GM21390 (cell line): ENCODE data around the gene NLGN2.

Experiments used
- ATAC-seq: cut with Tn5 transposase; IDR thresholded peaks from one replicate; pipeline ENCODE4 v1.9.1; 2021; ENCODE audit not compliant: unreplicated experiment

Gene NLGN2

GRCh38 chr17:7391307-7391706, 16.3 kb upstream of the NLGN2 start:
- no peak for ATAC-seq

GRCh38 chr17:7392696-7393612, 14.7 kb upstream of the NLGN2 start:
- no peak for ATAC-seq

- peak; percentile 32 for ATAC-seq
These were observed 13.8 kb upstream of the NLGN2 start for GRCh38 chr17:7393613-7394451.

- ATAC-seq: peak; percentile 83
These were observed 13.0 kb upstream of the NLGN2 start, which contains the start of gene PLSCR3 for GRCh38 chr17:7394452-7395191. TSS of gene PLSCR3 (minus strand) at chr17:7394525. CDS start at chr17:7394110, 415 bp downstream.

- no peak for ATAC-seq
These were observed 11.5 kb upstream of the NLGN2 start for GRCh38 chr17:7396147-7396546.

GRCh38 chr17:7398612-7399011, 9.0 kb upstream of the NLGN2 start:
- no peak for ATAC-seq

GRCh38 chr17:7403043-7403726, 4.5 kb upstream of the NLGN2 start:
- no peak for ATAC-seq

- ATAC-seq: no peak
These were observed 4.0 kb upstream of the NLGN2 start for GRCh38 chr17:7403727-7403976.

- ATAC-seq: peak; percentile 92
These were observed 3.5 kb upstream of the NLGN2 start, which contains the start of gene TMEM256 for GRCh38 chr17:7403977-7404736. TSS of gene TMEM256 (minus strand) at chr17:7404097. CDS start at chr17:7404084, 13 bp downstream.

- ATAC-seq: no peak
These were observed 2.8 kb upstream of the NLGN2 start for GRCh38 chr17:7404737-7405349.

- no peak for ATAC-seq
These were observed 2.1 kb upstream of the NLGN2 start for GRCh38 chr17:7405350-7406234.

- ATAC-seq: no peak
These were observed 1.3 kb upstream of the NLGN2 start for GRCh38 chr17:7406235-7406825.

- ATAC-seq: no peak
These were observed 563 bp upstream of the NLGN2 start for GRCh38 chr17:7407082-7407481.

- no peak for ATAC-seq
These were observed 645 bp downstream of the NLGN2 start for GRCh38 chr17:7408252-7408727.

GRCh38 chr17:7408863-7409262, 1.2 kb downstream of the NLGN2 start:
- ATAC-seq: no peak

- no peak for ATAC-seq
These were observed 2.1 kb downstream of the NLGN2 start for GRCh38 chr17:7409716-7410115.

- ATAC-seq: no peak
These were observed 3.2 kb downstream of the NLGN2 start for GRCh38 chr17:7410634-7411426.
